B cell (primary cell): ENCODE results near the gene ANOS1.

Experiments used
- CTCF ChIP-seq: fragments of 200-600 bp; IDR thresholded peaks from one replicate; pipeline ENCODE4 v1.8.0; 2022; ENCODE audit warnings: antibody characterized with exemption, mild to moderate bottlenecking
- EZH2 ChIP-seq: IDR thresholded peaks from 2 replicates; pipeline ENCODE4 v1.6.1; 2012; ENCODE audit warnings: borderline replicate concordance, low read depth, mild to moderate bottlenecking, moderate library complexity, low read length; ENCODE audit not compliant: insufficient read depth, poor library complexity, severe bottlenecking

GRCh38 chrX:8635812-8636211 is 96.1 kb downstream of the ANOS1 start:
- no peak for TF ChIP-seq EZH2
- TF ChIP-seq CTCF: no peak
